Peyer's patch (tissue), 4 donors: Measurements from ENCODE around the gene MED12. TPM values are rescaled to one million over a fixed set of nuclear protein-coding genes. Genes with fewer than 3 reads are reported as not detected.
A peak's percentile ranks its signal among the peaks of the same experiment; 100 is the strongest.

ENCODE experiments used
- DNase-seq, 3 donors: peaks; one replicate each; pipeline ENCODE4 v3.0.0-alpha.2; 2017 to 2019
- H3K27ac ChIP-seq, 4 donors: fragments of 200-600 bp; sonication (generic); one replicate each; pipeline ENCODE4 v1.5.1; 2016 to 2019
- H3K27me3 ChIP-seq, 2 donors: fragments of 200-600 bp; sonication (generic); one replicate each; pipeline ENCODE4 v1.5.1; 2019
- H3K36me3 ChIP-seq, 3 donors: fragments of 200-600 bp; sonication (generic); one replicate each; pipeline ENCODE4 v1.5.1; 2016 to 2019
- H3K4me1 ChIP-seq, 4 donors: fragments of 200-600 bp; sonication (generic); one replicate each; pipeline ENCODE4 v1.5.1; 2016 to 2019
- H3K4me3 ChIP-seq, 4 donors: fragments of 200-600 bp; sonication (generic); 1 replicate in 3 of 4; 2 replicates in 1 of 4; pipeline ENCODE4 v1.5.1; 2016 to 2019; ENCODE audit warnings: mild to moderate bottlenecking in 1 of 4
- H3K9me3 ChIP-seq, 4 donors: fragments of 200-600 bp; sonication (generic); one replicate each; pipeline ENCODE4 v1.5.1; 2016 to 2019; ENCODE audit warnings: mild to moderate bottlenecking in 1 of 4
- POLR2A ChIP-seq, 2 donors: fragments of 450-650 bp; IDR thresholded peaks; one replicate each; pipeline ENCODE4 v1.5.1; 2017; ENCODE audit warnings: antibody characterized with exemption in 2 of 2, mild to moderate bottlenecking in 2 of 2, moderate library complexity in 2 of 2
- total RNA-seq, 4 donors: library from RNA; depleted of rRNA; stranded (reverse); fragments of >200 nt; gene quantifications; one replicate each; pipeline ENCODE4 v1.1.0, GENCODE V29; 2016
- TF ChIP-seq, protein P1 (sequence below), 6 experiments: fragments of 450-650 bp in 4 of 6; fragments of 200-600 bp in 2 of 6; sonication (generic) in 1 of 6; IDR thresholded peaks; one replicate each; pipeline ENCODE4 v1.5.1; 2017 to 2019; ENCODE audit warnings: antibody characterized with exemption in 6 of 6, mild to moderate bottlenecking in 3 of 6, moderate library complexity in 1 of 6

MED12 gene
- total RNA-seq, 4 donors from 2014 or later, result 38.5 to 87.0 (median 67.5) TPM

DNA sequence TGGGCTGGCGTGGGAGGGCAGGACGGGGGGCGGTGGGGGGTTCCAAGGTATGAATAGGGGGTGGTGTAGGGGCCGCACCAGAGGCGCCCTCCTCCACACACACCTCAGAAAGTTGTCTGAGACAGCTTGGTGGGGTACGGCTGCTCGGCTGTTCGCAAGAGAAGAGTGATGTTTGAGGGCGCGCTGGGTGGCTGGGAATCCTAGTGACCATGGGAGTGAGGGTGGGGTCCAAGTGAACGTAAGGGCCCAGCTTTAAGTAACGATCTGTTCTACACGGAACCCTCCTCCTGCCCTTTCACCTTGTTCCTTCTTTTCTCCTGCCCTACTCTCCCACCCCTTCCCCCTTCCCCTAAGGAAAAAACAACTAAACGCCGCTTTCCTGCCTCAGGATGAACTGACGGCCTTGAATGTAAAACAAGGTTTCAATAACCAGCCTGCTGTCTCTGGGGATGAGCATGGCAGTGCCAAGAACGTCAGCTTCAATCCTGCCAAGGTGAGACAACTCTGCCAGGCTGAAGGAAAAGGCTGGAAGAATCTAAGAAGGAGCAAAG is 664 bp downstream of the MED12 start:
- peaks cover 0 to 11% (median 0%) of the 10 kb centered on the region in 4 donors for H3K4me1 ChIP-seq
- H3K4me3 ChIP-seq, result peak overlapping the region; percentile 58 to 78 (median 66)
- no peaks in the 10 kb centered on the region for H3K9me3 ChIP-seq
- TF ChIP-seq POLR2A (IDR thresholded peaks at IDR 0.05), result no peak
- TF ChIP-seq, protein P1, sequence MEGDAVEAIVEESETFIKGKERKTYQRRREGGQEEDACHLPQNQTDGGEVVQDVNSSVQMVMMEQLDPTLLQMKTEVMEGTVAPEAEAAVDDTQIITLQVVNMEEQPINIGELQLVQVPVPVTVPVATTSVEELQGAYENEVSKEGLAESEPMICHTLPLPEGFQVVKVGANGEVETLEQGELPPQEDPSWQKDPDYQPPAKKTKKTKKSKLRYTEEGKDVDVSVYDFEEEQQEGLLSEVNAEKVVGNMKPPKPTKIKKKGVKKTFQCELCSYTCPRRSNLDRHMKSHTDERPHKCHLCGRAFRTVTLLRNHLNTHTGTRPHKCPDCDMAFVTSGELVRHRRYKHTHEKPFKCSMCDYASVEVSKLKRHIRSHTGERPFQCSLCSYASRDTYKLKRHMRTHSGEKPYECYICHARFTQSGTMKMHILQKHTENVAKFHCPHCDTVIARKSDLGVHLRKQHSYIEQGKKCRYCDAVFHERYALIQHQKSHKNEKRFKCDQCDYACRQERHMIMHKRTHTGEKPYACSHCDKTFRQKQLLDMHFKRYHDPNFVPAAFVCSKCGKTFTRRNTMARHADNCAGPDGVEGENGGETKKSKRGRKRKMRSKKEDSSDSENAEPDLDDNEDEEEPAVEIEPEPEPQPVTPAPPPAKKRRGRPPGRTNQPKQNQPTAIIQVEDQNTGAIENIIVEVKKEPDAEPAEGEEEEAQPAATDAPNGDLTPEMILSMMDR (IDR thresholded peaks at IDR 0.05), result no peak
- peak overlapping the region; percentile 82 to 88 (median 84) for H3K27ac ChIP-seq
- no peak for DNase-seq
- no peaks in the 10 kb centered on the region for H3K27me3 ChIP-seq
- H3K36me3 ChIP-seq, result peaks cover 0 to 32% (median 0%) of the 10 kb centered on the region in 3 donors

DNA sequence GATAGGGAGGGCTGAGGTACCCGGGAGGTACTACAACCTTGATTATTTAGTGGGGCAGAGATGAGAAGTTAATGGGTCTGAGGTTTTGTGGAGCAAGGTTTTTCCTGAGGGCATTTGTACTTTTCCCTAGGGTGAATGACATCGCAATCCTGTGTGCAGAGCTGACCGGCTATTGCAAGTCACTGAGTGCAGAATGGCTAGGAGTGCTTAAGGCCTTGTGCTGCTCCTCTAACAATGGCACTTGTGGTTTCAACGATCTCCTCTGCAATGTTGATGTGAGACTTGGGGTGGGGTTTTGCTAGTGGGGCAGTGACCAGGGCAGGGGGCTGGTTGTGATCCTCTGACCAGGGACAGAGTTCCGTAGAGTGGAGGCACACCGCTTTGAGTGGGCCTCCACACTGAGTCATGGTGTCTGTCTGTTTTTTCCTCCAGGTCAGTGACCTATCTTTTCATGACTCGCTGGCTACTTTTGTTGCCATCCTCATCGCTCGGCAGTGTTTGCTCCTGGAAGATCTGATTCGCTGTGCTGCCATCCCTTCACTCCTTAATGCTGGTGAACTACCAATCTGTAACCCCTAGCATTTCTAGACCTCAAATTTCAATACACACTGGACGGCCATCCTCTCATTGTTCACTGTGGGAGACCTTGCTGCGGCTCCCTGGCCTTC is 9.9 kb downstream of the MED12 start:
- no peaks in the 10 kb centered on the region for H3K27me3 ChIP-seq
- H3K4me1 ChIP-seq, result no peaks in the 10 kb centered on the region
- no peak for DNase-seq
- peaks cover 0 to 67% (median 0%) of the 10 kb centered on the region in 3 donors for H3K36me3 ChIP-seq
- no peaks in the 10 kb centered on the region for H3K9me3 ChIP-seq
- TF ChIP-seq POLR2A (IDR thresholded peaks at IDR 0.05), result no peak
- TF ChIP-seq, protein P1 (IDR thresholded peaks at IDR 0.05), result no peak
- no peak overlapping the region for H3K27ac ChIP-seq
- no peak overlapping the region for H3K4me3 ChIP-seq

DNA sequence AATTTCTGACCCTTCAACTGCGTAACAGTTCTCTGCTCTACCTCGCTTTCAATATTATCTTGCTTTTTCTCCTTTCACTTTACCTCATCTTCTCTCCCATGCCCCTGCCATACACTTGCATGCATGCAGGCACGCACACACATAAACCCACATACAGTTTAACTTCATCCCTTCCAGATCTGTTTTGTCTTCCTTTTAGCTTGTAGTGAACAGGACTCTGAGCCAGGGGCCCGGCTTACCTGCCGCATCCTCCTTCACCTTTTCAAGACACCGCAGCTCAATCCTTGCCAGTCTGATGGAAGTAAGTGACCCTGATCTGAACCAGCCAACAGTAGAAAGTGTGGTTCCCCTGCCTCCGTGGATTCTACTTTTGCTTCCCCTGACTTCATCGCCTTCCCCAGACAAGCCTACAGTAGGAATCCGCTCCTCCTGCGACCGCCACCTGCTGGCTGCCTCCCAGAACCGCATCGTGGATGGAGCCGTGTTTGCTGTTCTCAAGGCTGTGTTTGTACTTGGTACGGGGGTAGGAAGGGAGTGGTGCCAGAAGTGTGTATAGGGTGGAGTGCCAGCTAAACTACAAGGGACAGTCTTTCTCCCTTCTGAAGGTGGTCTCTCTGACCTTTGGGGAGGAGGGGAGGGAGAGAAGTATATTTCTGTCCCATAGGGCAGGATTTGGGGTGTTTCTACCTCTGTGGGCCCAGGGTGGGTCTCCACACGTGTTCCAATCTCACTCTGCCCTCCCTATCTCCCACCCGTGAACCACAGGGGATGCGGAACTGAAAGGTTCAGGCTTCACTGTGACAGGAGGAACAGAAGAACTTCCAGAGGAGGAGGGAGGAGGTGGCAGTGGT is 10.7 kb downstream of the MED12 start:
- Histone ChIP-seq H3K27me3 (no peaks in the 10 kb centered on the region), H3K4me3 (no peak overlapping the region), H3K36me3 (peaks cover 0 to 60% (median 0%) of the 10 kb centered on the region in 3 donors), H3K9me3 (no peaks in the 10 kb centered on the region), H3K27ac (no peak overlapping the region), H3K4me1 (no peaks in the 10 kb centered on the region)
- TF ChIP-seq, protein P1 (IDR thresholded peaks at IDR 0.05), result peak; percentile 53 to 79 (median 74)
- TF ChIP-seq POLR2A (IDR thresholded peaks at IDR 0.05), result no peak
- DNase-seq, result peak; percentile 60 to 87 (median 81)

DNA sequence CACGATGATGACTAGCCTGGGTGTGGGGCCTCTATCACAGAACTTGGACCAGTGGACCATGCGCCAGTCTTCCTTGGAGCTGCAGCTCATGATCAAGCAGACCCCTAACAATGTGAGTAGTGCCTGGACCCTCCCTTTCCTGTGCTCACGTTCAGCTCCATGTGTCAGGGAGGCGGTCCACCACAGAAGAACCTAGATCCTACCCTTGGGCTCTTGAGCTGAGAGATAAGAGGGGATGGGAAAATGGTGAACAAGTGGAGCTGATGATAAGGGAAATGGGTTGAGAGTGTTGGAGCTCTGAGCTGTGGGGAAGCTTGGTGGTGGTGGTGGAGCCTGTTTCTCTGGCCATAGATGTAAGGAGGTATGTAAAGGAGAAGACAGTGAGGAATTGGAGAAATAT is 13.1 kb downstream of the MED12 start:
- TF ChIP-seq POLR2A (IDR thresholded peaks at IDR 0.05), result no peak
- TF ChIP-seq, protein P1 (IDR thresholded peaks at IDR 0.05), result no peak
- no peak for DNase-seq
- Histone ChIP-seq H3K9me3 (no peaks in the 10 kb centered on the region), H3K27me3 (no peaks in the 10 kb centered on the region), H3K36me3 (peaks cover 0 to 66% (median 0%) of the 10 kb centered on the region in 3 donors), H3K4me3 (no peak overlapping the region), H3K4me1 (no peaks in the 10 kb centered on the region), H3K27ac (no peak overlapping the region)

DNA sequence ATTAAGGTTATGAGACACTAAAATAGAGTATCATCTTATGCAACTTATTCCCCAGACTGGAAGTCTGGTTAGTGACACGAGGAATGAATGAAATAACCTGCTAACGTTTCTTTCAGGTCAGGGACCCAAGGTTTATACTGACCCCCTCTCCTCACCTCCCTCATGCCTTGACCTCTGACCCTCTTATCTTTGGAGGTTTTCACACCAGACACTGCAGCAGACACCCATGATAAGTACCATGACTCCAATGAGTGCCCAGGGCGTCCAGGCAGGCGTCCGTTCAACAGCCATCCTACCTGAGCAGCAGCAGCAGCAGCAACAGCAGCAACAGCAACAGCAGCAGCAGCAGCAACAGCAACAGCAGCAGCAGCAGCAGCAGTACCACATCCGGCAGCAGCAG is 22.0 kb downstream of the MED12 start:
- no peaks in the 10 kb centered on the region for H3K27me3 ChIP-seq
- H3K9me3 ChIP-seq, result no peaks in the 10 kb centered on the region
- H3K27ac ChIP-seq, result no peak overlapping the region
- H3K4me1 ChIP-seq, result no peaks in the 10 kb centered on the region
- no peak for DNase-seq
- peaks cover 0 to 54% (median 0%) of the 10 kb centered on the region in 3 donors for H3K36me3 ChIP-seq
- no peak overlapping the region for H3K4me3 ChIP-seq
- TF ChIP-seq POLR2A (IDR thresholded peaks at IDR 0.05), result no peak

DNA sequence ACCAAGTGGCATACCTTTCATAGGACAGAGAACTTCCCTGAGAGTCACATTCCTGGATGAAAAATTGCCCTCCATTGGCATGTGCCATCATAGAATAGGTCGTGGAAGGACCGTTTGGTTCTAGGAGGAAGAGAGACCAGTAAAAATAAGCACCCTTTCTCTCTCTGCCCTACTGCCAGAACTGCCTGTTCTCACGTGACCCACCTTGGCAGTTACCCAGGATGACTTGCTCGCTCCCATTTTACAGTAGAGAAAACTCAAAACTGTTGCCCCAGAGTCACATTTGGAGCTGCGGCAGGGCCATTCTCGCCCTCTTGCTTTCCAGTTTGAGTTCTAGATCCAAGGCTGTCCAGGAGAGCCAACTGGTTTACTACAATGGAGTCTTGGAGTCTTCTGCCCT is 25.1 kb downstream of the MED12 start:
- Histone ChIP-seq H3K4me3 (no peak overlapping the region), H3K27me3 (no peaks in the 10 kb centered on the region), H3K9me3 (no peaks in the 10 kb centered on the region), H3K4me1 (no peaks in the 10 kb centered on the region), H3K36me3 (peaks cover 0 to 26% (median 0%) of the 10 kb centered on the region in 3 donors), H3K27ac (no peak overlapping the region)
- TF ChIP-seq, protein P1 (IDR thresholded peaks at IDR 0.05), result no peak
- no peak for TF ChIP-seq POLR2A (IDR thresholded peaks at IDR 0.05)
- no peak for DNase-seq
